Measurements from ENCODE around the gene UBE2D2.

DNA sequence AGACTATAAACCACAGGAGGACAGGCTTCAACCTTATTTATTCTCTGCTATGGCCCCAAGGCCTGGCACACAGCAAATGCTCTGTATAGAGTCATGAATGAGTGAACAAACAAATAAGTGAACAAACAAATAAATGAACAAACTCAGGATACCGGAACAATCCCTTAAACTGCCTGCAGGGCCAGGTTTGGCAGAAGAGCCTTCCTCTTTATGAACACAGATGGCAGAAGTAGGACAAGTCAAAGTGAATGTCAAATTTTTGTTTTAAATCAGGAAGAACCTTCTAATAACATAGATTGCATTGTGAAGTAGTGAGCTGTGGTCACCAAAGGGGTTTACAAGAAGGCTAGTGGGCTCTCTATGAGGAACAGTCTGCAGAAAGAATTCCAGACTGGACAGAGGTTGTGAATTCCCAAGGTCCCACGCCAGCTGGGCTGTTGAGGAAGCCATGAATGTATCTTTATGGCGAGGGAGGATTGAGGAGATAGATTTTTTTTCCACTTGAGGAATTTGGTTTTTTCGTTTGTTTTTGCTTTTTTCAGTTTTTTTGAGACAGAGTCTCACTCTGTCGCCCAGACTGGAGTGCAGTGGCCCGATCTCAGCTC is 48.3 kb upstream of the UBE2D2 start:
- TF ChIP-seq, protein P1, sequence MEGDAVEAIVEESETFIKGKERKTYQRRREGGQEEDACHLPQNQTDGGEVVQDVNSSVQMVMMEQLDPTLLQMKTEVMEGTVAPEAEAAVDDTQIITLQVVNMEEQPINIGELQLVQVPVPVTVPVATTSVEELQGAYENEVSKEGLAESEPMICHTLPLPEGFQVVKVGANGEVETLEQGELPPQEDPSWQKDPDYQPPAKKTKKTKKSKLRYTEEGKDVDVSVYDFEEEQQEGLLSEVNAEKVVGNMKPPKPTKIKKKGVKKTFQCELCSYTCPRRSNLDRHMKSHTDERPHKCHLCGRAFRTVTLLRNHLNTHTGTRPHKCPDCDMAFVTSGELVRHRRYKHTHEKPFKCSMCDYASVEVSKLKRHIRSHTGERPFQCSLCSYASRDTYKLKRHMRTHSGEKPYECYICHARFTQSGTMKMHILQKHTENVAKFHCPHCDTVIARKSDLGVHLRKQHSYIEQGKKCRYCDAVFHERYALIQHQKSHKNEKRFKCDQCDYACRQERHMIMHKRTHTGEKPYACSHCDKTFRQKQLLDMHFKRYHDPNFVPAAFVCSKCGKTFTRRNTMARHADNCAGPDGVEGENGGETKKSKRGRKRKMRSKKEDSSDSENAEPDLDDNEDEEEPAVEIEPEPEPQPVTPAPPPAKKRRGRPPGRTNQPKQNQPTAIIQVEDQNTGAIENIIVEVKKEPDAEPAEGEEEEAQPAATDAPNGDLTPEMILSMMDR (IDR thresholded peaks at IDR 0.05) = no peak
- TF ChIP-seq POLR2A (IDR thresholded peaks at IDR 0.05) = no peak
